GM12874 (cell line): ENCODE results near the gene ZSWIM6.

Experiments
- TF ChIP-seq, protein P1 (sequence below): IDR thresholded peaks from 2 replicates; pipeline ENCODE4 v1.5.1; 2011; ENCODE audit warnings: low read depth, mild to moderate bottlenecking, control low read depth, low read length, moderate library complexity; ENCODE audit not compliant: insufficient read depth

ZSWIM6 gene

GRCh38 chr5:61523997-61524396, 191.9 kb downstream of the ZSWIM6 start:
- TF ChIP-seq, protein P1, sequence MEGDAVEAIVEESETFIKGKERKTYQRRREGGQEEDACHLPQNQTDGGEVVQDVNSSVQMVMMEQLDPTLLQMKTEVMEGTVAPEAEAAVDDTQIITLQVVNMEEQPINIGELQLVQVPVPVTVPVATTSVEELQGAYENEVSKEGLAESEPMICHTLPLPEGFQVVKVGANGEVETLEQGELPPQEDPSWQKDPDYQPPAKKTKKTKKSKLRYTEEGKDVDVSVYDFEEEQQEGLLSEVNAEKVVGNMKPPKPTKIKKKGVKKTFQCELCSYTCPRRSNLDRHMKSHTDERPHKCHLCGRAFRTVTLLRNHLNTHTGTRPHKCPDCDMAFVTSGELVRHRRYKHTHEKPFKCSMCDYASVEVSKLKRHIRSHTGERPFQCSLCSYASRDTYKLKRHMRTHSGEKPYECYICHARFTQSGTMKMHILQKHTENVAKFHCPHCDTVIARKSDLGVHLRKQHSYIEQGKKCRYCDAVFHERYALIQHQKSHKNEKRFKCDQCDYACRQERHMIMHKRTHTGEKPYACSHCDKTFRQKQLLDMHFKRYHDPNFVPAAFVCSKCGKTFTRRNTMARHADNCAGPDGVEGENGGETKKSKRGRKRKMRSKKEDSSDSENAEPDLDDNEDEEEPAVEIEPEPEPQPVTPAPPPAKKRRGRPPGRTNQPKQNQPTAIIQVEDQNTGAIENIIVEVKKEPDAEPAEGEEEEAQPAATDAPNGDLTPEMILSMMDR: no peak

- TF ChIP-seq, protein P1: no peak
These were observed 193.6 kb downstream of the ZSWIM6 start for GRCh38 chr5:61525512-61526206.

- TF ChIP-seq, protein P1: no peak
These were observed 194.1 kb downstream of the ZSWIM6 start for GRCh38 chr5:61526207-61526519.

DNA sequence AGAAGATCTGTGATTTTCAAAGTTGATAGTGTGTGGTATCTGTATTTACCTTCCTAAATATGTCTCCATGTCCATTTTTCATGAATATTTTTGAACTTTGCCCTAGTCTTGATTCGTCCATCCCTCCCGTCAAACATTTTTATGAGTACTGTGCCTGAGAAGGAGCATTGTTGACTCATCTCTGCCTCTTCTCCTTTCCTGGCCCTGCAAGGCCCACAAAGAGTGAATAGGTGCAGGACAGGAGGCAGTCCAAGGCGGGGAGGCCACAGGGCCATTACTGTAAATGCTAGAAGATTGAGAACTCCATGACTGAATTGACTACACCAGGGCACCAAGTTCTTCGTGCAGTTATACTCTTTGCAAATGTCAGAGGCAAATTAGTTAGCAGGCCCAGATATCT, 200.9 kb downstream of the ZSWIM6 start:
- TF ChIP-seq, protein P1: no peak

- TF ChIP-seq, protein P1: no peak
These were observed 202.6 kb downstream of the ZSWIM6 start for GRCh38 chr5:61534481-61535267.

DNA sequence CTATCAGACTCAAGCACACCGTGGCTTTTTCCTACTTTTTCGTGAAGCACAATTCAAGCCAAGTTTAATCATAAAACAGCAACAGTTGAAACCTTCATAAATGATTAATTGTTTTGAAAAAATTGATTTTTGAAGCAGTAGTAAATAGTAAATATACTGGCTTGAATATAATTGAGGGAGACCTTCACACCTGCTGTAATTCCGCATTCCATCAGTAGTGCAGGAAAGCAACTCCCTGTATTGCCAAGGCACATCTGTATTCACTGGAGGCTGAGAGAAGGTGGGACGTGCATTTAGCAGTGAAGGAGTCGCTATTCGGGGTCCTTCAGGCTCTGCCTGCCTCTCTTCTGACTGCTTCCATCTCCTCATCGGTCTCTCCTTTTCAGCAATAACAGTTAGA, 203.8 kb downstream of the ZSWIM6 start:
- TF ChIP-seq, protein P1: no peak

DNA sequence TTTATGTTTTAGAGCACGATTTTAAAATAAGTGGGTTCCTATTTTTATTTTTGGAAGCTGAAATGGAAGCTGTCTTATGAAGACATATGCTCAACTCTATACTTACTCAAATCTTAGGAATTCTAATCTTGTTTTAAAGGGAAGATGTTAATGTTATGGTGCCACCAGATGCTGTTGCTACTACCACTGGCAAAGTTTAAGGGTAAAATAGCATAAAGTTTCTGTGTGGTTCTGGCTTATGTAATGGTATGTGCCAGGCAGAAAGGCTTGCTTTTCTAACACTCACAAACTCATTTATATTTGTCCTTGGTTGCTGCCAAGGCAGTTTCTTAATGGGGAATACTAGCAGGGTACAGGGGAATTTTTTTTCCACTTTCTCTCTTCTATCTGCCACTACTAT, 204.9 kb downstream of the ZSWIM6 start:
- TF ChIP-seq, protein P1: no peak
